IMR-90 (cell line): ENCODE data around the gene SH3BP2. TPM values are rescaled to one million over a fixed set of nuclear protein-coding genes. Genes with fewer than 3 reads are reported as not detected.

Source experiments
- ATAC-seq: fragments of 200-7000 bp; cut with Tn5 transposase; 2 replicates; pipeline ENCODE4 v1.9.1; 2020; ENCODE audit warnings: low read depth, mild to moderate bottlenecking, moderate library complexity
- BruUV-seq: library from RNA; stranded (reverse); fragments of 400-500 nt; replicated peaks from 2 replicates; lab custom pipeline; 2021; lab: Mats Ljungman, UMichigan
- CTCF ChIA-PET: fragments of 300-600 bp; formaldehyde crosslinking; extraction: SDS; loops from one replicate; lab custom pipeline; 2021; ENCODE audit warnings: antibody characterized with exemption; lab: Yijun Ruan, JAX
- POLR2A ChIA-PET: fragments of 300-600 bp; sonication (Branson Sonifier 250); formaldehyde crosslinking; loops from one replicate; lab custom pipeline; 2022; ENCODE audit warnings: antibody characterized with exemption; ENCODE audit not compliant: unreplicated experiment; lab: Charles Lee
- DNase-seq: peaks from one replicate; pipeline ENCODE4 v3.0.0; 2013
- H2AFZ ChIP-seq: replicated peaks from 2 replicates; pipeline ENCODE3; 2013; ENCODE audit warnings: low read length, mild to moderate bottlenecking; ENCODE audit not compliant: poor library complexity
- H2AK5ac ChIP-seq: 2 replicates; pipeline ENCODE4 v1.6.1; 2013; ENCODE audit warnings: low read depth, low read length, inconsistent platforms
- H2AK9ac ChIP-seq: replicated peaks from 2 replicates; pipeline ENCODE3; 2013; ENCODE audit warnings: mild to moderate bottlenecking, low read depth, low read length, moderate library complexity; ENCODE audit not compliant: poor library complexity
- H2BK120ac ChIP-seq: 2 replicates; pipeline ENCODE4 v1.6.1; 2013; ENCODE audit warnings: low read depth, low read length, inconsistent platforms
- H2BK15ac ChIP-seq: 3 replicates; pipeline ENCODE4 v1.6.1; 2013; ENCODE audit warnings: low read depth, low read length, inconsistent platforms
- H2BK20ac ChIP-seq: 2 replicates; pipeline ENCODE4 v1.6.1; 2013; ENCODE audit warnings: low read depth, mild to moderate bottlenecking, inconsistent platforms, low read length, moderate library complexity
- H2BK5ac ChIP-seq: 2 replicates; pipeline ENCODE4 v1.6.1; 2013; ENCODE audit warnings: mild to moderate bottlenecking, low read depth, low read length, inconsistent platforms; ENCODE audit not compliant: poor library complexity, severe bottlenecking
- H3K14ac ChIP-seq: replicated peaks from 2 replicates; pipeline ENCODE4 v1.6.1; 2013; ENCODE audit warnings: low read depth, low read length, inconsistent platforms
- H3K18ac ChIP-seq: 2 replicates; pipeline ENCODE4 v1.6.1; 2013; ENCODE audit warnings: low read depth, low read length, control low read depth
- H3K23ac ChIP-seq: 2 replicates; pipeline ENCODE4 v1.6.1; 2013; ENCODE audit warnings: low read depth, low read length, inconsistent platforms
- H3K27ac ChIP-seq: 2 replicates; pipeline ENCODE4 v1.5.1; 2013; ENCODE audit warnings: mild to moderate bottlenecking, control low read depth, low read length; ENCODE audit not compliant: insufficient read depth
- H3K27me3 ChIP-seq: 2 replicates; pipeline ENCODE4 v1.6.1; 2013; ENCODE audit warnings: low read length; ENCODE audit not compliant: control insufficient read depth, insufficient read depth
- H3K36me3 ChIP-seq: 2 replicates; pipeline ENCODE4 v1.6.1; 2013; ENCODE audit warnings: low read length, mixed read lengths; ENCODE audit not compliant: control insufficient read depth, insufficient read depth
- H3K4ac ChIP-seq: 2 replicates; pipeline ENCODE4 v1.6.1; 2013; ENCODE audit warnings: low read depth, low read length, inconsistent platforms
- H3K4me1 ChIP-seq: 2 replicates; pipeline ENCODE4 v1.6.1; 2013; ENCODE audit warnings: low read length, mixed read lengths; ENCODE audit not compliant: control insufficient read depth, insufficient read depth
- H3K4me2 ChIP-seq: 2 replicates; pipeline ENCODE4 v1.6.1; 2013; ENCODE audit warnings: low read depth, mild to moderate bottlenecking, control low read depth, low read length, moderate library complexity
- H3K4me3 ChIP-seq: 2 replicates; pipeline ENCODE4 v1.5.1; 2013; ENCODE audit warnings: low read depth, mild to moderate bottlenecking, control low read depth, low read length, moderate library complexity; ENCODE audit not compliant: insufficient read depth
- H3K56ac ChIP-seq: 2 replicates; pipeline ENCODE4 v1.6.1; 2013; ENCODE audit warnings: low read length, inconsistent platforms; ENCODE audit not compliant: insufficient read depth; ENCODE audit errors: extremely low read depth
- H3K79me1 ChIP-seq, 2 experiments: 2 replicates each; pipeline ENCODE4 v1.6.1; 2013; ENCODE audit warnings: low read length in 2 of 2, inconsistent platforms in 1 of 2, low read depth in 1 of 2
- H3K9ac ChIP-seq: 2 replicates; pipeline ENCODE4 v1.6.1; 2013; ENCODE audit warnings: low read depth, low read length, control low read depth
- H3K9me1 ChIP-seq: 2 replicates; pipeline ENCODE4 v1.6.1; 2013; ENCODE audit warnings: low read length, inconsistent platforms; ENCODE audit not compliant: insufficient read depth
- H3K9me3 ChIP-seq: 2 replicates; pipeline ENCODE4 v1.6.1; 2013; ENCODE audit warnings: low read length; ENCODE audit not compliant: control insufficient read depth, insufficient read depth
- H4K20me1 ChIP-seq: 2 replicates; pipeline ENCODE4 v1.6.1; 2013; ENCODE audit warnings: low read length, inconsistent platforms; ENCODE audit not compliant: insufficient read depth
- H4K5ac ChIP-seq: 2 replicates; pipeline ENCODE4 v1.6.1; 2013; ENCODE audit warnings: mild to moderate bottlenecking, low read depth, low read length, control low read depth
- H4K8ac ChIP-seq, 2 experiments: 2 replicates each; pipeline ENCODE4 v1.6.1; 2013; ENCODE audit warnings: low read depth in 2 of 2, low read length in 2 of 2, control low read depth in 1 of 2, inconsistent platforms in 1 of 2
- H4K91ac ChIP-seq: 2 replicates; pipeline ENCODE4 v1.6.1; 2013; ENCODE audit warnings: low read depth, low read length, inconsistent platforms; ENCODE audit not compliant: insufficient read depth
- BHLHE40 ChIP-seq: fragments of 150-350 bp; IDR thresholded peaks from 2 replicates; pipeline ENCODE4 v1.6.1; 2016; ENCODE audit warnings: mild to moderate bottlenecking, low read depth, low read length
- CEBPB ChIP-seq: IDR thresholded peaks from 2 replicates; pipeline ENCODE4 v1.6.1; 2012; ENCODE audit warnings: low read depth, low read length, improper control_type of control experiment
- CHD1 ChIP-seq: IDR thresholded peaks from 2 replicates; pipeline ENCODE4 v1.6.1; 2012; ENCODE audit warnings: low read depth, low read length, improper control_type of control experiment
- ELK1 ChIP-seq: fragments of 150-350 bp; IDR thresholded peaks from 2 replicates; pipeline ENCODE4 v1.6.1; 2016; ENCODE audit warnings: low read depth, mild to moderate bottlenecking, low read length, moderate library complexity, borderline replicate concordance
- MXI1 ChIP-seq: IDR thresholded peaks from 2 replicates; pipeline ENCODE4 v1.6.1; 2012; ENCODE audit warnings: low read depth, mild to moderate bottlenecking, low read length, moderate library complexity, borderline replicate concordance
- RAD21 ChIP-seq: IDR thresholded peaks from 2 replicates; pipeline ENCODE4 v1.6.1; 2012; ENCODE audit warnings: low read length, improper control_type of control experiment
- RCOR1 ChIP-seq: IDR thresholded peaks from 2 replicates; pipeline ENCODE4 v1.6.1; 2012; ENCODE audit warnings: mild to moderate bottlenecking, low read length, improper control_type of control experiment; ENCODE audit not compliant: insufficient replicate concordance
- USF2 ChIP-seq: fragments of 150-350 bp; IDR thresholded peaks from 2 replicates; pipeline ENCODE4 v1.6.1; 2017; ENCODE audit warnings: mild to moderate bottlenecking, antibody characterized with exemption, low read length, low read depth
- WGBS, 2 experiments: methylation state at CpG; one replicate each; pipeline versions ENCODE4 v1.1.5 to v1.1.7; 2013; ENCODE audit warnings: missing lambda C conversion rate in 2 of 2; ENCODE audit not compliant: insufficient read length in 1 of 2; ENCODE audit errors: extremely low coverage in 2 of 2; 5-methylcytosine and 5-hydroxymethylcytosine counted together
- dilution Hi-C: fragments of 300-500 bp; cut with HindIII; formaldehyde crosslinking; loops from one replicate; pipeline ENCODE4 v1.14.3; 2018; ENCODE audit warnings: low sequenced_read_pairs; ENCODE audit not compliant: unreplicated experiment
- in situ Hi-C: fragments of 300-500 bp; cut with MboI; formaldehyde crosslinking; loops from 3 replicates; pipeline ENCODE4 v1.14.3; 2019; ENCODE audit warnings: low sequenced_read_pairs, inconsistent platforms, mixed read lengths
- intact Hi-C: fragments of 100-400 bp; cut with micrococcal nuclease; formaldehyde crosslinking; loops from 2 replicates; pipeline ENCODE4 v1.10.0; 2022
- polyA plus RNA-seq, 3 experiments: library from polyadenylated mRNA; depleted of rRNA; stranded (reverse); fragments of >200 nt; gene quantifications; 2 replicates each; pipeline ENCODE4 v1.2.3, GENCODE V29; 2012; ENCODE audit warnings: low replicate concordance in 1 of 3
- total RNA-seq: library from RNA; depleted of rRNA; stranded (reverse); fragments of >200 nt; gene quantifications from 2 replicates; pipeline ENCODE4 v1.2.3, GENCODE V29; 2012

SH3BP2 gene
- total and polyA plus RNA-seq, 2 of the 4 experiments (the other 2 are of a cell fraction) = 9.0 to 37.2 TPM

- intact Hi-C loops = no loop called here
- Histone ChIP-seq H3K9me1 (peaks cover 17% of the 10 kb centered on the region; the same call in 1 of the 2 replicates), H2AK5ac (no peak overlapping the region), H4K5ac (no peak overlapping the region), H3K79me1 (peaks cover 8 to 24% of the 10 kb centered on the region in 2 experiments; a peak in 3 of 4 replicates), H3K27me3 (no peaks in the 10 kb centered on the region), H3K14ac (no peak overlapping the region), H3K4me2 (no peak overlapping the region), H3K18ac (no peak overlapping the region), H3K4ac (no peak overlapping the region), H3K4me3 (no peak overlapping the region), H2BK120ac (no peak overlapping the region), H4K91ac (no peak overlapping the region), H4K8ac (no peak overlapping the region), H3K9ac (no peak overlapping the region), H2BK20ac (no peak overlapping the region), H2AK9ac (no peak overlapping the region), H3K9me3 (no peaks in the 10 kb centered on the region), H2AFZ (peak overlapping the region; percentile 51), H3K56ac (no peak overlapping the region), H4K20me1 (no peaks in the 10 kb centered on the region; the same call in 1 of the 2 replicates), H3K23ac (no peak overlapping the region), H3K27ac (no peak overlapping the region), H3K36me3 (peaks cover 60% of the 10 kb centered on the region), H2BK15ac (no peak overlapping the region), H2BK5ac (no peak overlapping the region), H3K4me1 (peaks cover 4% of the 10 kb centered on the region; the same call in 1 of the 2 replicates)
- ChIA-PET CTCF (no interaction called here), POLR2A (no interaction called here)
- ATAC-seq (no peak), DNase-seq (no peak)
- TF ChIP-seq USF2 = no peak
- TF ChIP-seq RAD21 = no peak
- no peak for TF ChIP-seq CHD1
- no peak for TF ChIP-seq MXI1
- no peak for TF ChIP-seq ELK1
- no peak for TF ChIP-seq CEBPB
- no peak for TF ChIP-seq RCOR1
- TF ChIP-seq BHLHE40 = no peak
- no TSS peak for BruUV-seq
- in situ Hi-C loops = no loop called here
- 100% methylated on average over 5 of the region's 7 CpGs; no CpG with 5 or more reads in 1 of the 2 experiments for WGBS, 2 experiments
- dilution Hi-C loops = no loop called here
Measured at GRCh38 chr4:2833671-2834000, 40.8 kb downstream of the SH3BP2 start.
